OCI-LY1 (cell line): ENCODE measurements around the gene ABCC4.

Source experiments
- EZH2 ChIP-seq: fragments of 200-600 bp; sonication (generic), shearing (Covaris generic); IDR thresholded peaks from 2 replicates; pipeline ENCODE4 v1.8.0; 2017; ENCODE audit warnings: borderline replicate concordance, mixed run types, mild to moderate bottlenecking, antibody characterized with exemption, low read length, moderate library complexity, mixed read lengths
- TF ChIP-seq, protein P1 (sequence below): fragments of 200-600 bp; sonication (generic), shearing (Covaris generic); IDR thresholded peaks from 2 replicates; pipeline ENCODE4 v1.5.1; 2017; ENCODE audit warnings: mild to moderate bottlenecking, antibody characterized with exemption, low read length, moderate library complexity, mixed read lengths

DNA sequence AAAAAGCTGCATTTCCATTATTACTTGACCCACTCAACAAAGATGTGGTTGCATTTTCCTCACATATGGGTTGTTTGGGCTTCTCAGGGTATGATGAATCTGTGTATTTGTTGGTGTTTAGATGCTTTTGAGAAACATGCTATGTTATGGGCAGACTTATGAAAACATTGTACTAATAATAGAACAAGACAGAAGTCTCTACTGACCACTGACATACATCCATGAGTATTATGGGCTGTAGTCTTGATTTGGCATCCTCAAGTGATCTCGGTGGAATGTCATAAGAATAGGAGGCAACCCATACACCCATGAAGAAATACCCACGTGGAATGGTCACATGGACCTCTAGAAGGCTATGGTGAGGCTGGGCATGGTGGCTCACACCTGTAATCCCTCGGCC is 36.3 kb upstream of the ABCC4 start:
- TF ChIP-seq, protein P1, sequence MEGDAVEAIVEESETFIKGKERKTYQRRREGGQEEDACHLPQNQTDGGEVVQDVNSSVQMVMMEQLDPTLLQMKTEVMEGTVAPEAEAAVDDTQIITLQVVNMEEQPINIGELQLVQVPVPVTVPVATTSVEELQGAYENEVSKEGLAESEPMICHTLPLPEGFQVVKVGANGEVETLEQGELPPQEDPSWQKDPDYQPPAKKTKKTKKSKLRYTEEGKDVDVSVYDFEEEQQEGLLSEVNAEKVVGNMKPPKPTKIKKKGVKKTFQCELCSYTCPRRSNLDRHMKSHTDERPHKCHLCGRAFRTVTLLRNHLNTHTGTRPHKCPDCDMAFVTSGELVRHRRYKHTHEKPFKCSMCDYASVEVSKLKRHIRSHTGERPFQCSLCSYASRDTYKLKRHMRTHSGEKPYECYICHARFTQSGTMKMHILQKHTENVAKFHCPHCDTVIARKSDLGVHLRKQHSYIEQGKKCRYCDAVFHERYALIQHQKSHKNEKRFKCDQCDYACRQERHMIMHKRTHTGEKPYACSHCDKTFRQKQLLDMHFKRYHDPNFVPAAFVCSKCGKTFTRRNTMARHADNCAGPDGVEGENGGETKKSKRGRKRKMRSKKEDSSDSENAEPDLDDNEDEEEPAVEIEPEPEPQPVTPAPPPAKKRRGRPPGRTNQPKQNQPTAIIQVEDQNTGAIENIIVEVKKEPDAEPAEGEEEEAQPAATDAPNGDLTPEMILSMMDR: no peak
- no peak for TF ChIP-seq EZH2
